HepG2 (cell line): ENCODE data around the gene WNT9A.
"Not testable (repeated sequence)": the region's sequence is repeated elsewhere in the genome, so short reads cannot be mapped to it uniquely, and the experiment has no call there.

Experiments used
- CTCF ChIP-seq: sonication (generic); formaldehyde crosslinking; IDR thresholded peaks from 2 replicates; pipeline ENCODE4 v1.5.0; 2020; ENCODE audit warnings: mild to moderate bottlenecking, missing genetic modification reagents, moderate library complexity
- HNRNPK ChIP-seq: fragments of 200-400 bp; formaldehyde crosslinking; IDR thresholded peaks from 2 replicates; pipeline ENCODE4 v1.6.1; 2018; ENCODE audit warnings: low read length, low read depth, moderate library complexity, mild to moderate bottlenecking; ENCODE audit not compliant: poor library complexity, severe bottlenecking
- ZNF24 ChIP-seq: fragments of 450-650 bp; IDR thresholded peaks from 2 replicates; pipeline ENCODE4 v1.6.1; 2017; ENCODE audit warnings: antibody characterized with exemption, mild to moderate bottlenecking
- ZNF318 ChIP-seq: sonication (generic); formaldehyde crosslinking; IDR thresholded peaks from 2 replicates; pipeline ENCODE4 v1.4.0; 2020; ENCODE audit warnings: mild to moderate bottlenecking, missing genetic modification reagents
- ZNF362 ChIP-seq: sonication (generic); formaldehyde crosslinking; IDR thresholded peaks from 2 replicates; pipeline ENCODE4 v1.4.0; 2020; ENCODE audit warnings: missing genetic modification reagents, mild to moderate bottlenecking, borderline replicate concordance
- ZNF547 ChIP-seq: sonication (generic); formaldehyde crosslinking; IDR thresholded peaks from 2 replicates; pipeline ENCODE4 v1.5.1; 2020; ENCODE audit warnings: mild to moderate bottlenecking, missing genetic modification reagents
- TF ChIP-seq, protein P1 (sequence below): sonication (generic); formaldehyde crosslinking; IDR thresholded peaks from 2 replicates; pipeline ENCODE4 v1.4.0; 2020; ENCODE audit warnings: missing genetic modification reagents

DNA sequence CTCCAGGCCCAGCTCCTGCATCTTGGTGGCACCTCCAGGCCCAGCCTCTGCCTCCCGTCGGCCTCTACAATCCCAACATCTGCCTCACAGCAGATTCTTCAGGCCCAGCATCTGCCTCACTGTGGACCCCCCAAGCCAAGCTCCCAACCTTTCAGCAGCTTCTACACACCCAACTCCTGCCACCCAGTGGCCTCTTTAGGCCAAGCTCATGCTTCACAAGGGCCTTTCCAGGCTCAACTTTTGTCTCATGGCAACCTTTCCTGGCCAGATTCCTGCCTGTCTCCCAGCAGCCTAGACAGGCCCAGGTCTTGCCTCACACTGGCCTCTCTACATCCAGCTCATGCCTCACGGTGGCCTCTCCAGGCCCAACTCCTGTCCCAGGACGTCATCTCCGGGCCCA is 20.1 kb upstream of the WNT9A start:
- not testable (repeated sequence) for TF ChIP-seq ZNF547 (CRISPR knock-in tag); ZNF318 (CRISPR knock-in tag); ZNF24; CTCF (CRISPR knock-in tag); HNRNPK; ZNF362 (CRISPR knock-in tag)
- TF ChIP-seq, protein P1, sequence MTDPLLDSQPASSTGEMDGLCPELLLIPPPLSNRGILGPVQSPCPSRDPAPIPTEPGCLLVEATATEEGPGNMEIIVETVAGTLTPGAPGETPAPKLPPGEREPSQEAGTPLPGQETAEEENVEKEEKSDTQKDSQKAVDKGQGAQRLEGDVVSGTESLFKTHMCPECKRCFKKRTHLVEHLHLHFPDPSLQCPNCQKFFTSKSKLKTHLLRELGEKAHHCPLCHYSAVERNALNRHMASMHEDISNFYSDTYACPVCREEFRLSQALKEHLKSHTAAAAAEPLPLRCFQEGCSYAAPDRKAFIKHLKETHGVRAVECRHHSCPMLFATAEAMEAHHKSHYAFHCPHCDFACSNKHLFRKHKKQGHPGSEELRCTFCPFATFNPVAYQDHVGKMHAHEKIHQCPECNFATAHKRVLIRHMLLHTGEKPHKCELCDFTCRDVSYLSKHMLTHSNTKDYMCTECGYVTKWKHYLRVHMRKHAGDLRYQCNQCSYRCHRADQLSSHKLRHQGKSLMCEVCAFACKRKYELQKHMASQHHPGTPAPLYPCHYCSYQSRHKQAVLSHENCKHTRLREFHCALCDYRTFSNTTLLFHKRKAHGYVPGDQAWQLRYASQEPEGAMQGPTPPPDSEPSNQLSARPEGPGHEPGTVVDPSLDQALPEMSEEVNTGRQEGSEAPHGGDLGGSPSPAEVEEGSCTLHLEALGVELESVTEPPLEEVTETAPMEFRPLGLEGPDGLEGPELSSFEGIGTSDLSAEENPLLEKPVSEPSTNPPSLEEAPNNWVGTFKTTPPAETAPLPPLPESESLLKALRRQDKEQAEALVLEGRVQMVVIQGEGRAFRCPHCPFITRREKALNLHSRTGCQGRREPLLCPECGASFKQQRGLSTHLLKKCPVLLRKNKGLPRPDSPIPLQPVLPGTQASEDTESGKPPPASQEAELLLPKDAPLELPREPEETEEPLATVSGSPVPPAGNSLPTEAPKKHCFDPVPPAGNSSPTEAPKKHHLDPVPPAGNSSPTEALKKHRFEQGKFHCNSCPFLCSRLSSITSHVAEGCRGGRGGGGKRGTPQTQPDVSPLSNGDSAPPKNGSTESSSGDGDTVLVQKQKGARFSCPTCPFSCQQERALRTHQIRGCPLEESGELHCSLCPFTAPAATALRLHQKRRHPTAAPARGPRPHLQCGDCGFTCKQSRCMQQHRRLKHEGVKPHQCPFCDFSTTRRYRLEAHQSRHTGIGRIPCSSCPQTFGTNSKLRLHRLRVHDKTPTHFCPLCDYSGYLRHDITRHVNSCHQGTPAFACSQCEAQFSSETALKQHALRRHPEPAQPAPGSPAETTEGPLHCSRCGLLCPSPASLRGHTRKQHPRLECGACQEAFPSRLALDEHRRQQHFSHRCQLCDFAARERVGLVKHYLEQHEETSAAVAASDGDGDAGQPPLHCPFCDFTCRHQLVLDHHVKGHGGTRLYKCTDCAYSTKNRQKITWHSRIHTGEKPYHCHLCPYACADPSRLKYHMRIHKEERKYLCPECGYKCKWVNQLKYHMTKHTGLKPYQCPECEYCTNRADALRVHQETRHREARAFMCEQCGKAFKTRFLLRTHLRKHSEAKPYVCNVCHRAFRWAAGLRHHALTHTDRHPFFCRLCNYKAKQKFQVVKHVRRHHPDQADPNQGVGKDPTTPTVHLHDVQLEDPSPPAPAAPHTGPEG (CRISPR knock-in tag) = not testable (repeated sequence)
